Measurements from ENCODE around the gene CEP19.
"Not testable (repeated sequence)": the region's sequence is repeated elsewhere in the genome, so short reads cannot be mapped to it uniquely, and the experiment has no call there.

Gene CEP19, protein sequence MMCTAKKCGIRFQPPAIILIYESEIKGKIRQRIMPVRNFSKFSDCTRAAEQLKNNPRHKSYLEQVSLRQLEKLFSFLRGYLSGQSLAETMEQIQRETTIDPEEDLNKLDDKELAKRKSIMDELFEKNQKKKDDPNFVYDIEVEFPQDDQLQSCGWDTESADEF

DNA sequence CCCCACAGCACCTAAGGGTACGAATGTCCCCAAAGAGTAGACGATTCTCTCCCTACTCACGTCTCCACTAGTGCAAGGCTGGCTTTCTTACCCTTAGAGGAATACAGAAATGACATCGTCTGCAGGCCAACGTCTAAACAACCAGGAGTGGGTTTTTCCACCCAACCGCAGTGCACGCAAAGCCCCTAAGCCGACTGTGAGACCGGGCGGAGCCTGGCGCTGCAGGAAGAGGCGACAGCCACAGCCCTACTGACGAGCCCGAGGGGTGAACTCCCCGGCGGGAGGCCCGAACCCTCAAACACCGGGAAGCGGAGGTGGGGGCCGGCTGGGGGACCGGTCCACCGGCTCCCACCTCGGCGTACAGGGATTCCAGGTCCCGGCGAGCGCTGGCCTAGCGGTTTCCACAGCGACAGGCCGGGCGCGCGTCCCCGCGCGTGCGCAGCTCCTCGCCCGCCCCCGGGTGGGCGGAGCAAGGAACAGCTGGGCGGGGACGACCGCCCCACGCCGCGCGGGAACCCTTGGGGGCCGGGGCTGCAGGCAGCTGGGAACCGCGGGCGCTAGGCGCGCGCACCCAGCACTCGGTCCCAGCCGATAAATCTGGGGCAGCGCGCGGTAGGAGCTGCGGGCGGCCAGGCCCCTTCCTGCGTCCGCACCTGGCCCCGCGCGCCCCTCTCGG is at the start of gene CEP19, which contains the start of gene PIGX:
Gene CEP19 (minus strand): TSS at position 413 of the 676 bp plus-strand sequence. CDS start 3,593 bp downstream, outside the sequence.
Gene PIGX (plus strand): TSS at position 540 of the 676 bp plus-strand sequence.
- FAIRE-seq = no peak
- DNase-seq (ENCODE audit: low spot score) = peak; percentile 70

DNA sequence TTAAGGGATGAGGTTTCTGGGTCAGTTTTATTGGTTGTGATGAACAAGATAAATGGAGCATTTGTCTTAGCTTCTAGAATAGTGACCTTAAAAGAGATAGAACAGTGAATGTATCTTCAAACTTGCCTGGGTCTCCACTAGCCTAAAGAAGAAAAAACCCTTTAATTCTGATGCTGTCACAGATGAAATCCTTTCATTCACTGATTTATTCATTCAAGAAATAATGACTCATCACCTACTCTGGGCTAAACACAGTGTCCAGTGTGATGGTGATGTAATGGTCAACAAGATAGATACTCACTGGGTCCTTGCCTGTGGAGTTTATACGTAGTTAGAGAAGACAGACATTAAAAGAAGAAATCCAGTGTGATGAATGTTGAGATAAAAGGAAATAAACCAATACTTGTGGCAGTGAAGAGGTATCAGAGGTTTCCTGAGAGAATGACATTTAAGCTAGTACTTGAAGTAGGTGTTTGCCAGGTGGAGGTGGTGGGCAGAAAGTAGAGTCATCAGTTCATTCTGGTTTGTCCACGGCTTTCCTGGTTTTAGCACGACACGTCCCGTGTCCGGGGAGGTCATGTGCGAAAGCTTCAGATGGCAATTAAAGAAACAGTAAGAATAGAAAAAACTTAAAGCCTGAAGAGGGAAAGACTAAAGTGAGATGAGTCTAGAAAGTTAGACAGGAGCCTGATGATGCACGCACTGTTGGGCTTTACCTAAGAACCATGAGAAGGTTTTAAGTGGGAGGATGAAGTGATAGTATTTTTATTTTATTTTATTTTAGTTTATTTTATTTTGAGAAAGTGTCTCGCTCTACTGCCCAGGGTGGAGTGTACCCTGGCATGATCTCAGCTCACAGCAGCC is 46.1 kb upstream of the CEP19 start:
- DNase-seq (ENCODE audit: low spot score) (peak; percentile 80), FAIRE-seq (peak; percentile 91)

DNA sequence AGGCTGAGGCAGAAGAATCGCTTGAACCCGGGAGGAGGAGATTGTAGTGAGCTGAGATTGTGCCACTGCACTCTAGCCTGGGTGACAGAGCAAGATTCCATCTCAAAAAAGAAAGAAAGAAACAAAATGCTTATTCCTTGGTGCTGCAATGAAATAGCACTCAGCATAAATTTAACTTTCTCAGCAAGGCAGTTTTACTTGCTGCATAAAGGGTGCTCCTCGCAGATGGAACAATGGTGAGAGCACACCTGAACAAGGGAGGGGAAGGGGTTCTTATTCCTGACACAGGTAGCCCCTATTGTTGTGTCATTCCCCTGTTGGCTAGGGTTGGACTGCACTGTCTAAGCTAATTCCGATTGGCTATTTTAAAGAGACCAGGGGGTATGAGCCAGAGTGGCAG is 44.7 kb upstream of the CEP19 start:
- DNase-seq (ENCODE audit: low spot score) (no peak), FAIRE-seq (no peak)

DNA sequence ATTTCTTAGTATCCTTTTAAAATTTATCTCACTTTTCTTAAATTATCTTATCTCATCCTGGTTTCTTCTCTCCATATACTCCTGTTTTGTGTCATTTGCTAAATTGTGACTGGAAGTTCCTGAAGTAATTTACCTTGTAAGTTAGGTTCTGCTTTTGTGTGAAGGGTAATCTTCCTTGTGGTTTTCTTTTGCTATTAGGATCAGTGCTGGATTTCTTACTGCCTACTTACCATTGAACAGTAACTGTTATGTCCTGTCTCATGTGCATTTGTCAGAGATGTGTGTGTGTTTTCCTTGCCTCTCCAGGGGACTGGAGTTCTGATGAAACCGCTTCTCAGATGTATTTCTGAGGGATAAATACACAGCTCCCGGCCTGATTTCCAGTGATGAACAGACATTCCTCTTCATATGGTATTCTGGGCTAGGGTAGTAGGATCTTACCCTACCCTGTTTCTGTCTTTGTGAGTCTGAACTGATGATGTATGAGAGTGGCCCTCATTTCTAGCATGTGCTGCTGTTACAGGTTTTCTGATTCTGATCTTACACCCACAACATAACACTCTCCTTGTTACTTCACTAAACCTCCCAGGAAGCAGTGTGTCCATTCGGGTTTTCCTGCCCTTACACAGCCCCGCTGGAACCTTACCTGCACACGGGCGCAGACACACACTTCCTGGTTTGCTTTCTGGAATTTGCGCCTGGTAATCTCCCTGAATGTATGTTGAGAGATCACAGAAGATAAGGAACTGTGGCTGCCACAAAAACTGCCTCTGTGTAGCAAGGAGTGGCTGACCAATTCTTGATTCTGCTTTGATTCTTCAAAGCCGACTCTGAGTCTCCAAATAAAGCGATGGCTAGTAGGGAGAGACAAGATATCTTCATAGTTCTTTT is 42.3 kb upstream of the CEP19 start:
- no peak for FAIRE-seq
- DNase-seq (ENCODE audit: low spot score) = no peak

DNA sequence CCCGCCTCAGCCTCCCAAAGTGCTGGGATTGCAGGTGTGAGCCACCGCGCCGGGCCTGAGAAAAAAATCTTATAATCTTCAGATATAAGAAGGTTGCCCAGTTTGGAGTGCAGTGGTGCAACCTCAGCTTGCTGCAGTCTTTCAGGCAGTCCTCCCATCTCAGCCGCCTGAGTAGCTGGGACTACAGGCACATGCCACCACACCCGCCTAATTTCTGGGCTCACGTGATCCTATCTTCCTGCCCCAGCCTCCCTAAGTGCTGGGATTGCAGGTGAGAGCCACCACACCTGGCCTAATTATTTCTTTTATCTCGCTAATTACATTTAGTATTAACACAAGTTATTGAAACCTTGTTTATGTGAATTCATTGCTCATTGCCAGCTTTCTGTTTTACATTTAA is 41.2 kb upstream of the CEP19 start:
- DNase-seq (ENCODE audit: low spot score) (no peak), FAIRE-seq (no peak)

DNA sequence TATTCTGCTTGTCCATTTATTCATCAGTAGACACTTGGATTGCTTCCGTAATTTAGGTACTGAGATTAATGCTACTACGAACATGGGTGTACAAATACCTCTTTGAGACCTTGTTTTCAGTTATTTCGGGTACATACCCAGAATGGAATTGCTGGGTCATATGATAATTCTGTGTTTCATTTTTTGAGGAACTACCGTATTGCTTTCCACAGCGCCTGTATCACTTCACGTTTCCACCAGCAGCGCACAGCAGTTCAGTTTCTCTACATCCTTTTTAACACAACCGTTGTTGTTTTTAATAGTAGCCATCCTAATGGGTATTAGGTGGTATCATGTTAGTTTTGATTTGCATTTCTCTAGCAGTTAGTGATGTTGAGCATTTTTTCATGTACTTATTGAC is 37.1 kb upstream of the CEP19 start:
- DNase-seq (ENCODE audit: low spot score) (no peak), FAIRE-seq (no peak)

DNA sequence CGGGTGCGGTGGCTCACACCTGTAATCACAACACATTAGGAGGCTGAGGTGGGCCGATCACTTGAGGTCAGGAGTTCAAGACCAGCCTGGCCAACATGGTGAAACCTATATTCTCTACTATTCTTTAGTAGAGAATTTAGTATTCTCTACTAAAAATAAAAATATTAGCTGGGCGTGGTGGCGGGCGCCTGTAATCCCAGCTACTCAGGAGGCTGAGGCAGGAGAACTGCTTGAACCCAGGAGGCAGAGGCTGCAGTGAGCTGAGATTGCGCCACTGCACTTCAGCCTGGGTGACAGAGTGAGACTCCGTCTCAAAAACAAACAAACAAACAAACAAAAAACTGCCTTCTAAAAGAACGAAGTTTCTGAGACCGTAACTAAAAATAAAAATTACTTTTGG is 31.5 kb upstream of the CEP19 start:
- not testable (repeated sequence) for FAIRE-seq; DNase-seq (ENCODE audit: low spot score)

DNA sequence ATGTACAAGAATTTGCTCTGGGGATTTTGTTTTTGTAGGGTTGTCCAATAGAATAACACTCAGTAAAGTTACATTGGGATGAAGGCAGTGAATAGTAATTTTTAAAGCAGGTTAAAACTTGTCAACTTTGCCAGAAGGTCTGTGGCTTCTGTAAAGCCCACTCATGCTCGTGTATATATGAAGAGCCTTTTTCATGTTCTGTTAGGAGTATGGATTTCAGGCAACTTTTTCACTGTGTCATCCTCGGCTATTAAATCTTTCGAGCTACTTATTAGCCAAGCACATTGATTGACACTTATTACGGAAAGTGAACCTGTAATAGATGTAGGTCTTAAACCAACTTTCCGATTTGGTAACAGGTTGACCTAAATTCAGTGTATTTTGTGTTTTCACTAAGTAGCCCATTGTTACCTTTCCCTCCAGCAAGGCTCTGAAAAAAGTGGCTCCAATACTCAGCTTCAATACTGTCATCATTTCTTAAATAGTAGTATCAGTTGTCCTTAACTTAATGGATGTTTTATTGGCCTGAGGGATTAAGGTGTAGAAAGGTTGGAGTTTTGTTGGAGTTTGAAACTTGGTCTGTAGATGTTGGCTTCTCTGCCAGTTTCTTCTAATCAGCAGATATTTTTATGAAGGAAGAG is 29.3 kb upstream of the CEP19 start:
- DNase-seq (ENCODE audit: low spot score) (peak; percentile 6), FAIRE-seq (no peak)

DNA sequence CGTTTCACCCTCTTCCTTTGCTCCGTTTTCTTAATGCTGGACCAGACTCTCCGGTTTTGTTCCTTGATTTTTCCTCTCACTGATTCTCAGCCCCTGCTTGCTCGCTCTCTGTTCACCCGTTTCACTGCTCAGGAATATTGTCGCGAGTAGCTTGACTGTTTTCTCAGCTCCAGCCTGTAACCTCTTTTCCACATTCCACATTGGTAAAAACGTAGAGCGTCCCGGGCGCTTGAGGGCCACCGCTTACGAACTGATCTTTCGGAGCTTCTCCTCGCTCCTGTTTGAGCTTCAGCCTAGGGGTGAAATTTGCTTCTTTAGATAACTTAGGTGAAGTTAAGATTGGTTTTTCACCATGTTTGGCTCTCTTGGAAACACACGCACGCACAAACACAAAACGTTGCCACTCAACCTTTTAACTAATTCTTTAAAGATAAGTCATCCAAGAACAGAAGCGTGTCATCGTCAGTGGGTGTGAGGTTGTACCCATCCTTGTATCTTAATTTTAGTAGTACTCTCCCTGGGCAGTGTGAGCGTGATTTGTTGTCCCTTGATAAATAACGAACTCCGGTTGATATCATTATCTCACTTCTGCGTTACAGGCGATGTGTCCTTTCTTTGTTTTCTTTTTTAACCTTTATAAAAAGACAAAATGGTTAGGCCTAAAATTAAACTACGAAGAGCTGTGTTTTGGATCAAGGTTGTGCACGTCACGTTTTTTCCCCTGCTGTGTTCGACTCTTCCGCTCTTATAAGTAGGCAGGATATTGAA is 28.6 kb upstream of the CEP19 start:
- FAIRE-seq = no peak
- DNase-seq (ENCODE audit: low spot score) = peak; percentile 57

DNA sequence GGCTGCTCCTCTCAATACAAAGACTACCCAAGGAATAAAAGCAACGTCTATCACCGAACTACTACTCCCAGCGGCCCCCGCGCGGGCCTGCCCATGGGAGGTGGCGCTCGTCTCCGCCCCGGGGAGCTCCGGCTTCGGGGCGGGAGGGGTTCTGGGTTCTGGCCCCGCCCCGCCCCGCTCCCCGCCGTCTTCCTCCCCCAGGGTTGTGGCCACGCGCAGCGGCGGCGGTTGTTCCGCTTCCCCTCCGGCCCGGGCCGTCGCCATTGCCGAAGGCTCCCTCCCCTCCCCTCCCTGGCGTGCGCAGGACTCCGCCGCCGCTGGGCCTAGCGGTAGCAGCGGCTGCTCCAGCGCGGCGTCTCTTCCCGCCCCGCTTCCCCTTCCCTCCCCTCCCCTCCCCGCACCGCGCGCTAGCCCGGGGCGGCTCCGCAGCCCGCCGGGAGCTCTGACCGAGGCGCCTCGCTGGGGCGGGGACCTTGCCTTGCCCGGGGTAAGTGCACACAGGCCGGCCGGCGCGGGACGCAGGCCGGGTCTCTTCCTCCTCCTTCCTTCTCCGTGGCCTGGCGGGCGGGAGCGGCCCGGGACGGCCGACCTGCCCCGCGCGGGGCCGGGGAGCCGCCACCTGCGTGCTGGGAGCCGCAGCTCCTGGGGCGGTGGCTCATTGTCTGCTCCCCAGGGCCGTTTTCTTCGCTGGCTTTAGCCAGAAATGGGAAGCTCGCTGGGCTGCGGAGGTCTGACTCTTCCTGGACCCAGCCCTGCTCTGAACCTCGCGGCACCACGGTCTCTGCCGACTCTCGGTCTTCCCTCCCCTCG is 27.8 kb upstream of the CEP19 start, which contains the start of gene PAK2:
Gene PAK2 (plus strand): TSS at position 187 of the 810 bp plus-strand sequence. CDS start 42,790 bp downstream, outside the sequence.
- peak; percentile 78 for DNase-seq (ENCODE audit: low spot score)
- FAIRE-seq = no peak

DNA sequence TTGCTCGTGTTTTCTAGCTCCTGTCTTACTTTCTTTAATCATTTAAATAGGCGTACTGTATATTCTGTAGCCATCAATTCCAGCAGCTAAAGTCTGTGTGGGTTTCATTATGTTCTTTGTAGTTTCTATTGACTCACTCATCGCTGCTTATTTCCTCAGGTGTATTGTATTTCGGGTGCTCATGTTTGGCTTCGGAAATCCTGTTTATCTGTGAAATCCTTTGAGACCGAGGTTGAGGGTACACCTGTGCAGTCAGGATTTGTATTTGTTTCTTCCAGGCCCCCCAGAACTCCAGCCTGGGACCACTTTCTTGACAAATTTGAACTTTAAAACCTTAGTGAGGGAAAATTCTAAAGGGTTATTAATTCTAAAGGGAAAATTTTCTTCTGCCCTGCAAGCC is 25.6 kb upstream of the CEP19 start:
- FAIRE-seq (no peak), DNase-seq (ENCODE audit: low spot score) (no peak)

DNA sequence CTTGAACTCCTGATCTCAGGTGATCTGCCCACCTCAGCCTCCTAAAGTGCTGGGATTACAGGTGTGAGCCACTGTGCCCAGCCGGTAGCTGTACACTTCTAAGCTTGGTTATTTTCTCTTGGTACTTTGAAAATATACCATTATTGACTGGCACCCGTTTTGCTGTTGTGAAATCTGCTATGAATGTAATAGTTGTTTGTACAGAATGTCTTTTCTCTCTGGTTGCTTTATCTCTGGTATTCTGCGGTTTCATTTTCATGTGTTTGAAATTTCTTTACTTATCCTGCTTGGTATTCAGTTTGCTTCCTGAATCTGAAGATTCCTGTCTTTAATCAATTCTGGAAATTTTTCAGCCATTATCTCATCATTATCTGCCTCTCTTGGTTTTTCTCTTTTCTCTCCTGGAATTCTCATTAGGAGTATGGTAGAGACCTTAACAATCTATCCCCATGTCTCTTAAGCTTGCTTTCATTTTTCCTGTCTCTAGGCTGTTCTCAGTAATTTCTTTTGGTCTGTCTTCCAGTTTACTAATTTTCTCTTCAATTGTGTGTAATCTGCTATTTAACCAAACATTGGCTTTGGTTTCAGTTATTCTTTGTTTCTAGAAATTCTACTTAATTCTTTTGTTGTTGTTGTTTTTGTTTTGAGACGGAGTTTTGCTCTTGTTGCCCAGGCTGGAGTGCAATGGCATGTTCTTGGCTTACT is 24.8 kb upstream of the CEP19 start:
- no peak for DNase-seq (ENCODE audit: low spot score)
- FAIRE-seq = no peak

DNA sequence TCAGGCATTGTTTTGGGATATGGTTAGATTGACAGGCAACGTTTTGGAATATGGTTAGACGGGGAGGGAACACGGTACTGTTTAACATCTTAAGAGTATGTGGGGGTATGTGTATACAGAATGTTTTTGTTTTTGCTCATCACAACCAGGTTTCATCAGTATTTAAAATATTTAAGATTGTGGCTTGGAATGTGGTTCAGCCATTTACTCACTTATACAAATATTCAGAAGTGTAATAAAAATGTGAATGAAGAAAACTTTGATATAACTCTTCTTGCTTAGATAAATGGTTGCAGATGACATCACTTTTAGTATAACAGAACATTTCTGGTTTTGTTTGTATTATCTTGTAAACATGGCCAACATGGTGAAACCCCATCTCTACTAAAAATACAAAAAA is 23.7 kb upstream of the CEP19 start:
- DNase-seq (ENCODE audit: low spot score) (no peak), FAIRE-seq (no peak)

DNA sequence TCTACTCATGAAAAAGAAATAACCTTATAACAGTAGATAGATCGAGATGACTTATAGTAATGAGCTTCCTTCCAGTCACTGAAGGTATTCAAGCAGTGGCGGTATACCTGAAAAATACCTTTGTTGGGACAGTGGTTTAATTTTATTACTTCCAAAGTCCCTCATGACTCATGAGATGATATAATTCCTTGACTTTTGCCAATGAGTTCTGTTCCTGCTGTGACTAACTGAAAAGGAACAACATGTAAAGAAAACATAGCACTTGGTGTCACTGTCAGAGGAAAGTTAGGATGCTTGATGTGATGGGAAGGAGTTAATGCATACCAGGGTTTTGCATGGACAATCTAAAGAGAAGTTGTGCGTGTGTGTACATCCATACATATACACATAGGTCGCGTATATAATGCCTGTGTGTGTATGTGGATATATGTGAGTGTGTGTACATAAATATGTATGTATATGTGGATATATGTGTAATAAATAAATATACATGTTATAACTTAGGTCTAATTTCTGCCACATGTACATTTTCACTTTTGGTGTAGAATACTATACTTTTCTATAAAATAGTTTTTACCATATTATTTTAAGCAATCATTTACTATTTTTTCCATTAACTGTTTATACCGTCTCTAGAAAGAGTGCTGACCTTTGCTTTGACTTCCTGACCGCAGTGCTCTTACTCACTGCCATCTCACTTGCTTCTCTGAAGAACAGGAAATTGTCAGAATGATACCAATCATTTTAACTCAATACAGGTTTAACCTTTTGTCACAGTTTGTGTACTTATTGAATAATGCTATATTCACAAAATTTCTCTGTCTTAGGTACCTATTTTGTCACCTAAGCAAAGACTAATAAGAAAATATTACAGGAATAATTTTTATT is 15.0 kb upstream of the CEP19 start:
- DNase-seq (ENCODE audit: low spot score) (peak; percentile 68), FAIRE-seq (peak; percentile 96)

DNA sequence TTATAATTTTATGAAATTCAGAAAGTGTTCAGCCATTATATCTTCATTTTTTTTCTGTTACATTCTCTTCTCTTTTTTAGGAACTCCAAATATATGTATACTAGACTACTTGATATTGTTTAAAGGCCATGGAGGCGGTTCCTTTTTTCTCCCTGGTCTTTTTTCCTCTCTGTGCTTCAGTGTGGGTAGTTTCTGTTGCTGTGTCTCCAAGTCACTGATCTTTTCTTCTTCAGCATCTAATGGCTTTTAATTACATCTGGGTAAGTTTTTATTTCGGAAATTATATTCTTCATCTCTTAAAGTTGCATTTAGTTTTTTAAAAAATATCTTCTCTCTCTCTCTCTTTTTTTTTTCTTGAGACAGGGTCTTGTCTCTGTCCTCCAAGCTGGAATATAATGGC is 9.0 kb upstream of the CEP19 start:
- DNase-seq (ENCODE audit: low spot score) = no peak
- FAIRE-seq = no peak

DNA sequence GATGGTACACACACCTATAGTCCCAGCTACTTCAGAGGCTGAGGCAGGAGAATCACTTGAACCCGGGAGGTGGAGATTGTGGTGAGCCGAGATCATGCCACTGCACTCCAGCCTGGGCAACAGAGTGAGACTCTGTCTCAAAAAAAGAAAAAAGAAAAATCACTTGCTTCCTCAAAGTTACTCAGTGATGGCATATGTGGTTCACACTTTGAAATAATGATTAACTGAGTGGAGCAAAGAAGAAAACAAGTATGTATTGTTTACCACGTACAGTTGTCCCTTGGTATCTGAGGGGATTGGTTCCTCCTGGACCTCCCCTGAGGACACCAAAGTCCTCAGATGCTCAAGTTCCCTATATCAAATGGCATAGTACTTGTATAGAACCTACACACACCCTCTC is 5.1 kb upstream of the CEP19 start:
- not testable (repeated sequence) for DNase-seq (ENCODE audit: low spot score); FAIRE-seq
